Amygdala (tissue), 56 donors: ENCODE measurements around the gene CISD2.
"Not testable (repeated sequence)": the region's sequence is repeated elsewhere in the genome, so short reads cannot be mapped to it uniquely, and the experiment has no call there.

Experiments
- DNase-seq, 56 donors: peaks; one replicate each; lab custom pipeline; 2025; lab: John Stamatoyannopoulos, UW

Gene CISD2

DNA sequence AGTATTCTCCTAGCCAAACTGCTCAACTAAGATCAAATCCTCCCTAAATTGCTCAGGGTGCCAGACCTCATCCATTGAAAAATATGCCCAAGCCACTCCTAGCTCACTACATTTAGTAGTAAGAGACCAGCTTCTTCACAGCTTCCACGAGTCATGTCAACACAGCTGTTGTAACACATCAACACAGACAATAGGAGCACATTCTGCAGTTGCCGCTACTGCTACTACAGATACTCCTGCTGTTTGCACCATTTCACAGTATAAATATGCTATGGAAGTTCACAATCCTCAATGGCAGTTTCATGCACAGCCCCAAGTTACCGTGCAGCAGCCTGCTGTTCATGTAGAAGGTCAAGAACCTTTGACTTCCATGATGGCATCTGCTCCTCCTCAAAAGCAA is 28.8 kb downstream of the CISD2 start:
- DNase-seq, result not testable (repeated sequence)

DNA sequence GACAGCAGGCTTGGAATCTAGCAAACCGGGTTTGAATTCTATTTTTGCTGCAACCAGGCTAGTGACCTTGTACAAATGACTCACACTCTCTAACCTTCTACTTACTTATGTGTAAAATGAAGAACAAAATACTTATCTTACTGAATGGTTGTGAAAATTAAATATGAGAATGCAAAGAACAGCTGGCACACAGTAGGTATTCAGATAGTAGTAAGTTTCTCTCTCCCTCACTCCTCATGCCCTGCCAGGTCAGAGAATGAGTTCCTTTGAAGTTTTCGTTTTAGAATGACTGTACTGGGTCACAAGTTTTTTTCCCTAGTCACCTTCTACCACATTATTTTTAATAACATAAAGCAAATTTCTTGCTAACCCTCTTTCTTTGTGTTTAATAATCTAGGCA is 33.0 kb downstream of the CISD2 start:
- no peak for DNase-seq

- DNase-seq, result no peak
Measured at GRCh38 chr4:102918859-102919258, 50.1 kb downstream of the CISD2 start.

DNA sequence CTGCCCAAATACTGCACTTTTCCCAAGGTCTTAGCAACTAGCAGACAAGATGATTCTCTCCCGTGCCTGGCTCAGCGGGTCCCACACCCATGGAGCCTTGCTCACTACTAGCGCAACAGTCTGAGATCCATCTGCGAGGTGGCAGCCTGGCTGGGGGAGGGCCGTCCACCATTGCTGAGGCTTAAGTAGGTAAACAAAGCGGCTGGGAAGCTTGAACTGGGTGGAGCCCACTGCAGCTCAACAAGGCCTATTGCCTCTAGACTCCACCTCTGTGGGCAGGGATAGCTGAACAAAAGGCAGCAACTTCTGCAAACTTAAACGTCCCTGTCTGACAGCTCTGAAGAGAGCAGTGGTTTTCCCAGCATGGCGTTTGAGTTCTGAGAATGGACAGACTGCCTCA is 50.9 kb downstream of the CISD2 start:
- DNase-seq, result not testable (repeated sequence)

GRCh38 chr4:102935716-102936115 is 66.9 kb downstream of the CISD2 start:
- DNase-seq, result no peak

DNA sequence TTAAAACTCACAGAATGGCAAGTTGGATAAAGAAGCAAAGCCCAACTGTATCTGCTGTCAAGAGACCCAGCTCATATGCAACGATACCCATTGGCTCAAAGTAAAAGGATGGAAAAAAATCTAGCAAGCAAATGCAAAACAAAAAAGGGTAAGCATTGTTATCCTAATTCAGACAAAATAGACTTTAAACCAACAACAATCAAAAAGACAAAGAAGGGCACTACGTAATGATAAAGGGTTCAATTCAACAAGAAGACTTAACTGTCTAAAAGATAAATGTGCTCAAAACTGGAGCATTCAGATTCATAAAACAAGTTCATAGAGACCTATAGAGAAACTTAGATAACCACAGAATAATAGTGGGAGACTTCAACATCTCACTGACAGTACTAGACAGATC is 69.3 kb downstream of the CISD2 start:
- not testable (repeated sequence) for DNase-seq
